B cell (primary cell): ENCODE data around the gene SLC24A3. TPM values are rescaled to one million over a fixed set of nuclear protein-coding genes. Genes with fewer than 3 reads are reported as not detected.

Source experiments
- ATAC-seq: fragments of 200-7000 bp; cut with Tn5 transposase; one replicate; pipeline ENCODE4 v1.10.0; 2021; ENCODE audit warnings: low read depth, mild to moderate bottlenecking, moderate number of reproducible peaks, moderate library complexity
- CTCF ChIA-PET: fragments of 350-600 bp; sonication (Branson Sonifier 250); formaldehyde crosslinking; loops from one replicate; lab custom pipeline; 2021; ENCODE audit warnings: antibody characterized with exemption, inconsistent platforms; lab: Charles Lee
- POLR2A ChIA-PET: fragments of 350-600 bp; sonication (Branson Sonifier 250); formaldehyde crosslinking; loops from one replicate; lab custom pipeline; 2021; ENCODE audit warnings: antibody characterized with exemption; lab: Charles Lee
- DNase-seq: peaks from one replicate; pipeline ENCODE4 v3.0.0; 2013
- H2AFZ ChIP-seq: 2 replicates; pipeline ENCODE4 v1.6.1; 2012; ENCODE audit warnings: mild to moderate bottlenecking, low read depth, low read length; ENCODE audit not compliant: insufficient read depth, poor library complexity, severe bottlenecking
- H3K27ac ChIP-seq, 2 donors: 1 replicate in 1 of 2; 2 replicates in 1 of 2; pipeline ENCODE4 v1.5.1; 2012 to 2013; ENCODE audit warnings: low read length in 2 of 2, mild to moderate bottlenecking in 2 of 2, moderate library complexity in 1 of 2
- H3K27me3 ChIP-seq, 4 experiments: fragments of 200-600 bp in 1 of 4; sonication (generic) in 1 of 4; replicated peaks in 1 of 4; 1 replicate in 2 of 4; 2 replicates in 2 of 4; pipeline versions ENCODE4 v1.6.1 to v1.7.0; 2013 to 2016; ENCODE audit warnings: low read length in 3 of 4, mild to moderate bottlenecking in 2 of 4, mixed read lengths in 1 of 4, moderate library complexity in 1 of 4; ENCODE audit not compliant: insufficient read depth in 4 of 4, control insufficient read depth in 3 of 4; ENCODE audit errors: control extremely low read depth in 1 of 4
- H3K36me3 ChIP-seq, 2 experiments: replicated peaks in 1 of 2; 1 replicate in 1 of 2; 2 replicates in 1 of 2; pipeline versions ENCODE4 v1.6.1 to v1.7.1; 2013; ENCODE audit warnings: low read length in 1 of 2; ENCODE audit not compliant: insufficient read depth in 2 of 2, control insufficient read depth in 1 of 2; ENCODE audit errors: control extremely low read depth in 1 of 2, extremely low read depth in 1 of 2
- H3K4me1 ChIP-seq, 2 donors: fragments of 200-600 bp in 1 of 2; sonication (generic) in 1 of 2; 1 replicate in 1 of 2; 2 replicates in 1 of 2; pipeline versions ENCODE4 v1.5.1 to v1.6.1; 2013 to 2017; ENCODE audit warnings: low read length in 2 of 2; ENCODE audit not compliant: control insufficient read depth in 2 of 2, insufficient read depth in 2 of 2
- H3K4me2 ChIP-seq: replicated peaks from 2 replicates; pipeline ENCODE3; 2012; ENCODE audit warnings: mild to moderate bottlenecking, low read depth, low read length; ENCODE audit not compliant: poor library complexity, severe bottlenecking
- H3K4me3 ChIP-seq, 5 experiments: fragments of 200-600 bp in 1 of 5; sonication (generic) in 1 of 5; 1 replicate in 3 of 5; 2 replicates in 2 of 5; pipeline versions ENCODE4 v1.5.1 to v1.7.0; 2011 to 2016; ENCODE audit warnings: low read length in 4 of 5, mild to moderate bottlenecking in 4 of 5, low read depth in 2 of 5, control low read depth in 1 of 5, moderate library complexity in 1 of 5; ENCODE audit not compliant: insufficient read depth in 1 of 5; ENCODE audit errors: control extremely low read depth in 1 of 5, extremely low read depth in 1 of 5
- H3K79me2 ChIP-seq: fragments of 200-600 bp; sonication (generic); one replicate; pipeline ENCODE4 v1.6.0; 2016; ENCODE audit warnings: low read length; ENCODE audit not compliant: control insufficient read depth, insufficient read depth
- H3K9ac ChIP-seq: fragments of 200-600 bp; sonication (generic); 2 replicates; pipeline ENCODE4 v1.6.1; 2017; ENCODE audit warnings: mild to moderate bottlenecking, low read length, moderate library complexity
- H3K9me3 ChIP-seq, 3 donors: one replicate each; pipeline versions ENCODE4 v1.6.1 to v1.7.1; 2013; ENCODE audit warnings: low read length in 2 of 3; ENCODE audit not compliant: control insufficient read depth in 2 of 3, insufficient read depth in 1 of 3; ENCODE audit errors: control extremely low read depth in 1 of 3
- H4K20me1 ChIP-seq: 2 replicates; pipeline ENCODE4 v1.6.0; 2012; ENCODE audit warnings: mild to moderate bottlenecking, low read length; ENCODE audit not compliant: insufficient read depth, control insufficient read depth, poor library complexity, severe bottlenecking
- H3K27ac Mint-ChIP-seq: one replicate; pipeline ENCODE4 v1.8.0; 2021; ENCODE audit warnings: mixed read lengths
- H3K27me3 Mint-ChIP-seq: one replicate; pipeline ENCODE4 v1.8.0; 2021; ENCODE audit warnings: mixed read lengths
- H3K4me1 Mint-ChIP-seq: one replicate; pipeline ENCODE4 v1.8.0; 2021; ENCODE audit warnings: mixed read lengths
- H3K4me3 Mint-ChIP-seq: one replicate; pipeline ENCODE4 v1.8.0; 2021; ENCODE audit warnings: mixed read lengths
- H3K9me3 Mint-ChIP-seq: one replicate; pipeline ENCODE4 v1.8.0; 2022; ENCODE audit warnings: mixed read lengths; ENCODE audit not compliant: insufficient read depth
- EZH2 ChIP-seq: IDR thresholded peaks from 2 replicates; pipeline ENCODE4 v1.6.1; 2012; ENCODE audit warnings: borderline replicate concordance, low read depth, mild to moderate bottlenecking, moderate library complexity, low read length; ENCODE audit not compliant: insufficient read depth, poor library complexity, severe bottlenecking
- WGBS: methylation state at CpG from one replicate; pipeline ENCODE4 v1.1.5; 2013; ENCODE audit warnings: missing lambda C conversion rate; ENCODE audit not compliant: insufficient coverage; 5-methylcytosine and 5-hydroxymethylcytosine counted together
- intact Hi-C: fragments of 100-400 bp; cut with micrococcal nuclease; formaldehyde crosslinking; loops from one replicate; pipeline ENCODE4 v1.10.0; 2022
- polyA plus RNA-seq: library from polyadenylated mRNA; depleted of rRNA; stranded (reverse); fragments of >200 nt; gene quantifications from 2 replicates; pipeline ENCODE4 v1.2.3, GENCODE V29; 2012
- total RNA-seq, 2 donors: library from RNA; stranded (reverse); fragments of 120-200 nt in 1 of 2; gene quantifications; 1 replicate in 1 of 2; 2 replicates in 1 of 2; pipeline versions ENCODE4 v1.2.3 to v1.2.4, GENCODE V29; 2013 to 2022
- TF ChIP-seq, protein P1 (sequence below): fragments of 200-600 bp; IDR thresholded peaks from one replicate; pipeline ENCODE4 v1.8.0; 2022; ENCODE audit warnings: antibody characterized with exemption, mild to moderate bottlenecking

SLC24A3 gene
- total and polyA plus RNA-seq, 2 donors (not counting 1 experiment from before 2014, with no cell fraction given), result not detected

- POLR2A ChIA-PET, result no interaction called here
- H4K20me1 ChIP-seq, result no peaks in the 10 kb centered on the region
- H3K27me3 ChIP-seq, result no peaks in the 10 kb centered on the region
- no peak overlapping the region for H3K4me3 ChIP-seq
- no peaks in the 10 kb centered on the region for H3K79me2 ChIP-seq
- no peak overlapping the region for H3K9ac ChIP-seq
- no peak for TF ChIP-seq EZH2
- TF ChIP-seq, protein P1, sequence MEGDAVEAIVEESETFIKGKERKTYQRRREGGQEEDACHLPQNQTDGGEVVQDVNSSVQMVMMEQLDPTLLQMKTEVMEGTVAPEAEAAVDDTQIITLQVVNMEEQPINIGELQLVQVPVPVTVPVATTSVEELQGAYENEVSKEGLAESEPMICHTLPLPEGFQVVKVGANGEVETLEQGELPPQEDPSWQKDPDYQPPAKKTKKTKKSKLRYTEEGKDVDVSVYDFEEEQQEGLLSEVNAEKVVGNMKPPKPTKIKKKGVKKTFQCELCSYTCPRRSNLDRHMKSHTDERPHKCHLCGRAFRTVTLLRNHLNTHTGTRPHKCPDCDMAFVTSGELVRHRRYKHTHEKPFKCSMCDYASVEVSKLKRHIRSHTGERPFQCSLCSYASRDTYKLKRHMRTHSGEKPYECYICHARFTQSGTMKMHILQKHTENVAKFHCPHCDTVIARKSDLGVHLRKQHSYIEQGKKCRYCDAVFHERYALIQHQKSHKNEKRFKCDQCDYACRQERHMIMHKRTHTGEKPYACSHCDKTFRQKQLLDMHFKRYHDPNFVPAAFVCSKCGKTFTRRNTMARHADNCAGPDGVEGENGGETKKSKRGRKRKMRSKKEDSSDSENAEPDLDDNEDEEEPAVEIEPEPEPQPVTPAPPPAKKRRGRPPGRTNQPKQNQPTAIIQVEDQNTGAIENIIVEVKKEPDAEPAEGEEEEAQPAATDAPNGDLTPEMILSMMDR, result no peak
- ATAC-seq (no peak), DNase-seq (no peak)
- peaks cover 3% of the 10 kb centered on the region for H3K27me3 Mint-ChIP-seq
- intact Hi-C loops, result no loop called here
- H3K4me1 Mint-ChIP-seq, result no peaks in the 10 kb centered on the region
- 100% methylated on average over 1 of the region's 1 CpG for WGBS
- H3K9me3 Mint-ChIP-seq, result peaks cover 8% of the 10 kb centered on the region
- no peak overlapping the region for H3K4me2 ChIP-seq
- H3K4me3 Mint-ChIP-seq, result no peak overlapping the region
- H3K27ac Mint-ChIP-seq, result no peak overlapping the region
- peaks cover 0 to 23% (median 19%) of the 10 kb centered on the region in 3 donors for H3K9me3 ChIP-seq
- H3K36me3 ChIP-seq, result no peaks in the 10 kb centered on the region
- CTCF ChIA-PET, result interaction anchor here (1.1 kb wide), 1 partner anchor 17 kb away, joined by 4 read pairs; no protein-coding TSS in a partner anchor
- H3K27ac ChIP-seq, result no peak overlapping the region
- no peak overlapping the region for H2AFZ ChIP-seq
- H3K4me1 ChIP-seq, result no peaks in the 10 kb centered on the region
These were observed 502.1 kb downstream of the SLC24A3 start for GRCh38 chr20:19714579-19714840.

GRCh38 chr20:19715986-19716385 is 503.5 kb downstream of the SLC24A3 start:
- no peaks in the 10 kb centered on the region for H3K4me1 ChIP-seq
- ChIA-PET CTCF (interaction anchor here (1.0 kb wide), 1 partner anchor 10 kb away, joined by 4 read pairs; no protein-coding TSS in a partner anchor), POLR2A (no interaction called here)
- H4K20me1 ChIP-seq, result no peaks in the 10 kb centered on the region
- H3K27ac ChIP-seq, result no peak overlapping the region
- no peaks in the 10 kb centered on the region for H3K36me3 ChIP-seq
- intact Hi-C loops, result no loop called here
- no peak overlapping the region for H3K9ac ChIP-seq
- H3K4me1 Mint-ChIP-seq, result no peaks in the 10 kb centered on the region
- DNase-seq, result no peak
- H3K27me3 ChIP-seq, result no peaks in the 10 kb centered on the region
- H3K79me2 ChIP-seq, result no peaks in the 10 kb centered on the region
- H3K9me3 Mint-ChIP-seq, result peaks cover 8% of the 10 kb centered on the region
- no peak for TF ChIP-seq EZH2
- TF ChIP-seq, protein P1, result no peak
- no peak overlapping the region for H3K4me3 Mint-ChIP-seq
- ATAC-seq, result no peak
- peaks cover 0 to 23% (median 19%) of the 10 kb centered on the region in 3 donors for H3K9me3 ChIP-seq
- H3K4me3 ChIP-seq, result no peak overlapping the region
- H3K27ac Mint-ChIP-seq, result no peak overlapping the region
- 100% methylated on average over 2 of the region's 3 CpGs for WGBS
- no peak overlapping the region for H2AFZ ChIP-seq
- peaks cover 8% of the 10 kb centered on the region for H3K27me3 Mint-ChIP-seq
- H3K4me2 ChIP-seq, result no peak overlapping the region
